Fibroblast of skin of abdomen (primary cell): ENCODE data around the gene FBL.
"Not testable (repeated sequence)": the region's sequence is repeated elsewhere in the genome, so short reads cannot be mapped to it uniquely, and the experiment has no call there.

ENCODE experiments used
- DNase-seq: peaks from one replicate; pipeline ENCODE4 v3.0.0-alpha.2; 2013

FBL gene

DNA sequence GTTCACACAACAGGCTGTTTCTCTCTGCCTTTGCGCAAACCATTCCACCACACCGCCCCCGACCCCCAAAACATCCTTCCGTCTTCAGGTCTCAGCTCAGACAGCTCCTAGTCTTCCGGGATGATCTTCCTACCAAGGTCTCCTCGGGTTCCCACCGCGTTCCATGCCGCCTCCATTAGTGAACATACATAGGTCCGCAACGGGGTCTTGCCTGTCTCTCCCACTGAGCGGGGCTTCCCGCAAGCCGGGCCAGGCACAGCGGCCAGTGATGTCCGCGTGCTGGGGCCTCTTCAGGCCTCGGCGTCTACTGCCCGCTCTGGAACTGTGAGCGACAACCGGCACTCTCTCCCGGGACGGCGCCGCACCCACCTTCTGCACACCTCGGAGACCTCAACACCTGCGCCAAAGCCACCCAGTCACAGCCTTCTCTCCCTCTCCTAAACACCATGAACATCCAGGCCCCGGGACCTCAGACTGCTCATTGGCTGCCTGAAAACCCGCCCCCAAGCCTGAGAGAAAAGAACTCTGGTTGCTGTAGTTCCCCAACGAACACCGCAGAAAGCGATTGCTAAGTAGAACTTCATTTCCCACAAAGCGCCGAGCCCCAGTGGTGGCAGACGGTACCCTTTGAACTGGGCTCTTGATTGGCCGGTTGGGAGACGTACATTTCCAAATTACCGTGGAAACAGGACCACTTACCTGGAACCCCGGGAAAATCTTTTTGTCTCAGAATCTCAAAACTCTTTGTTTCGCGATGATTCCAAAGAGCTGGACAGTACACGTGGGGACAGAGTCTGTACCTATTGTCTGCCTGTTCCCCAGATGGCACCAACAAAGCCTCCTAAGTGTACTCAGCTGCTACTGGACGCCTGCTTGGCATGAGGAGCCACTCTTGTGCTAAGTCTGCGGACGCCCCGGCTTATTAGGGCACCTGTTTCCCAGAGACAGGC lies 21.8 kb downstream of the FBL start:
- peak; percentile 90 for DNase-seq

- no peak for DNase-seq
These were observed 22.5 kb downstream of the FBL start for GRCh38 chr19:39823686-39824085.

DNA sequence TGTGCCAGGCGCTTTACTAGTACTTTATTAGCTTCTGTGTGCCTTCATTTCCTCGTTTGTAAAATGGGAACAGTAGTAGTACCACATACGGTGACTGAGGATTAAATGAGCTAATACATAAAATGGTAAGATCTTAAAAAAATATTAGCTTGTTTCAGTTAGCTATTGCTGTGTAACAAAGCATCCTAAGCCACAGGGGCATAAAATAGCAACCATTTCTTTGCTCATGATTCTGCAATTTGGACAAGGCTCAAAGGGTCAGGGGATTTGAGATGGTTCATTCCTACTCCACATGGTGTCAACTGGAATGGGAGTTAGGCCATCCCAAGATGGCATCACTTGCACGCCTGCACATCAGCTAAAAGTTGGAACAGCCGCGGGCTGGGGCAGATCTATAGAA lies 25.5 kb downstream of the FBL start:
- DNase-seq: no peak

DNA sequence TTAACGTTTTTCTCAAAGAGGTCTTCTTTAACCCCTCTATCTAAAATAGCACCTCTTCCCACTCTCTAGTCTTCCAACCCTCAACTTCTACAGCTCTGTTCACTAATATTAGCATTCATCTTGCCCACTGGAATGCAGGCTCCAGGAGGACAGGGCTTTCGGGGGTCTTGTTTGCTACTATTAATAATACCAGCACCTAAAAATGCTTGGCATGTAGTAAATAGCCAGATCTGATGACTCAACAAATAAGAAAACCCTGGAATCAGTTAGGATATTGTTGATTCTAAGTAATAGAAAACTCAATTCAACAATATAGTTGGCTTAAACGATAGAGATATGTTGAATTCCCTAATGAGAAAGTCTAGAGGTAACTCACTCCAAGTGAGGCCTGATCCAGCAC lies 26.4 kb downstream of the FBL start:
- DNase-seq: no peak

DNA sequence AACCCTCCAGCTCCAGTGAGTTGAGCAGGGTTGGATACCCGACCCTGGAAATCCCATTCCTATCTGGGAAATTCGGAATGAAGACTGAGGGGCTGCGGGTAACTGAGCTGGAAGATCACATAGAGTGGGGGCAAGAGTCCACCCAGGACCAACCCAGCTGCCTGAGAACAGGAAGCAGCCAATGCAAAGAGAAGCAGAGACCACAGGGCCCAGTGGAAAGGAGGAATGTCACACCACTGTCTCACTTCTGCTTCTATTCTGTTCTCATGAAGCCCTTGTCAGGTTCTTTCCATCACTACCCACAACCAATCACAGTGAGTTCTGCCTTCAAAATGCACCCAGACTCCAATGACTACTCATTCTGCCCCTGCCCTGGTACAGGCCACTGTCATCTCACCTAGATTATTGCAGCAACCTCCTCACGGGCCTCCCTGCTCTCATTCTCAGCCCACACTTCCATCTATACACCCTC lies 27.5 kb downstream of the FBL start:
- no peak for DNase-seq

DNA sequence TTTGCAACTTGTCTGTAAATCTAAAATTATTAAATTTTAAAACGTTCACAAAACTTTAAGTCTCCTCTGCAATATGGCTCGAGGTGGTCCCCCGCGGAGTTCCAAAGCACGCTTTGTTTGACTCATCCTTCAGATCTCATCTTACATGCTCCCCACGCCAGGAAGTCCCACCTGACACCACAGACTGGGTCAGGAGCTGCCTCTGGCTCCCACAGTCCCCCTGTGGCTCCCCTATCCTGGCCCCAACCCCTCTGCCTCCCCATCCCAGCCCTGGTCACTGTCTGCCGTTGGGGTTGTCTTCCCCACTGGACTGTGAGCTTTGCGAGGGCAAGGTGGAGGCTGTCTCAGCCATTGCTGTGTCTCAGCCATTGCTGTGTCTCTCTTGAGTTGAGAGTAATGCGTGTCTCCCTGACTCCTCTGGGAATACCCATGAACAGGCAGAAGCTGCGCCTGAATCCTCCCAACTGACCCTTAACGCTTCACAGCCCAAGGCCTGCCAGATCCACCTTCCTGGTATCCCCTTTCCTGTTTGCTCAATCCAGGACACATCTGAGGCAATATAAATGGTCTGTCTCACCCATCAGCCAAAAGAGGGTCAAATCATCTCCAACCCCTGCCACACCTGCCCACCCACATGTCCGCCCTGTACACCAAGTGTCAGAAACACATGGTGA lies 28.2 kb downstream of the FBL start:
- no peak for DNase-seq

DNA sequence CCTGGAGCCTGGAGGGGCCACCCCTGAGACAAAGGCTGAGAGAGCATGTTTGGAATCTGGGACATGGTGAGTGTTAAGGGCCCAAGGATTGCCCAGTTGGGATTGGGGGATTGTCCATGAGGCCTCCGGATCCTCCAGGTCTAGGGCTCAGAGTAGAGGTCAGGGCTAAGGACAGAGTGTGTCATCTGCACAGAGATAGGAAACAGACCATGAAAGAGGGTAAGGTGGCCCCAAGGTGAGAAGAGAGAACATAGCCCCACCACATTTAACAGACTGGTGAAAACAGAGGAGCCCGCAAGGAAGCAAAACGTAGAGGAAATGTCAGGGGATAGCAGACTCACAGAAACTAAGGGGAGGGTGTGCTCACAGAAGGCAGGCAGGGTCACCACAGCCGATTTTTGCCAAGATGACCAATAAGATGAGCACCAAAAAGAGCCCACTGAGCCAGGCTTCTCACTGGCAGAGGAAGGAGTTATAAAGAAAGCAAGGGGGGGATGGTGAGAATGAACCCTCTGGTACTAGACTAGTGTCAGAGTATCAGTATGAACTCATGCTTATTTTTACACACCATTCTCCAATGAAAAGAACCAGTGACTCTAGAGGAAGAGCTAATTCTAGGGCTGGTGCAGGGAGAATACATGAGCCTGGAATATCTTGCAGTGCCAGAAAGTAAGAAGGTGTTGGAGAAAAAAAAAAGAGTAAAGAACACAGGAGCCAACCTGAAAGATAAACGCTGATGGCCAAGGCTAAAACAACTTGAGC lies 29.7 kb downstream of the FBL start:
- DNase-seq: no peak

- no peak for DNase-seq
These were observed 31.6 kb downstream of the FBL start for GRCh38 chr19:39814595-39814994.

GRCh38 chr19:39814111-39814510 lies 32.1 kb downstream of the FBL start:
- not testable (repeated sequence) for DNase-seq

DNA sequence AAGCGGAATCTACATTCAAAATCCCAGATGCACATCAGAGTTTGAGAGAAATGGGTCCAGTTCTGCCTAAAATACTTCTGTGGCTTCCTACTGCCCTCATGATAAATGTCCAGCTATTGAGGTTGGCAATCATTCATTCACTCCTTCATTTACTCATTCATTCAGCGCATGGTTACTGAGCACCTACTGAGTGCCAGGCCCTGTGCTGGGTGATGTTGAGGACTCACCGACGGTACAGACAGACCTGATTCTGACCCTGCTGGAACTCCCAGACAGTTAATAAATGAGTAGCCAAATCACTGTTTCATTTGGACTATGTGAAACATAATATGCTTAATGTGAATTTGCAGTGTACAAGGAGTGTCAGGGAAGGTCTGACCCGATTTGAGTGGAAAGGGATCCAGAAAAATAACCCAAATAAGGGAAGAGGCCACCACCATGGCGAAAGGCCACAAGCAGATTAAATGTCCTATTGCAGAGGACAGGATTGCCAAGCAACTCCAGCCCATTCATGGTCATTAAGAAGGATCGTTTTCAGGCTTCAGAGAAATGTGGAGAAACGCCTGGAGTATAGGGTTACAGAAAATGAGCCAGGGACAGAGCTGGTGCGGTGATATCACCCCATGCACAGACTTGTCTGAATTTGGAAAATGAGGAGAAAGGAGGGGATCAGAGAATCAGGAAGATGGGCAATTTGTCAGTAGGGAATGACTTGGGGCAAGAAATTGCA lies 32.8 kb downstream of the FBL start:
- no peak for DNase-seq

- no peak for DNase-seq
These were observed 35.1 kb downstream of the FBL start for GRCh38 chr19:39811064-39811463.

DNA sequence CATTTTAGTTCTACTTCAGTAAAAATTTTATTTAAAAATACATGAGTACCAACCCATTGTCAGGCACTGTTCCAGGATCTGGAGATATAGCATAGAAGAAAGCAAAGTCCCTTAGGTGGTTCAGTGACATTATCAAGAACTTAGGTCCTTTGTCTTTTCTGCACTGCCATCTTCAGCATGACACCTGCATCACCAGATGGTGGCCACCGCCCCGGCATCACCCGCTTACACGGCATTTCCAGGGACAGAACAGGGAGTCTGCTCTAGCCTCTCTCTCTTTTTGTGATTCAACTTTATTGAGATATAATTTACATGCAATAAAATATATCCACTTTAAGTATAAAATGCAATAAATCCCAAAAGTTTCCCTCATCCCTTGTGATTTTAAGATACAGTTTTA lies 35.8 kb downstream of the FBL start:
- no peak for DNase-seq

DNA sequence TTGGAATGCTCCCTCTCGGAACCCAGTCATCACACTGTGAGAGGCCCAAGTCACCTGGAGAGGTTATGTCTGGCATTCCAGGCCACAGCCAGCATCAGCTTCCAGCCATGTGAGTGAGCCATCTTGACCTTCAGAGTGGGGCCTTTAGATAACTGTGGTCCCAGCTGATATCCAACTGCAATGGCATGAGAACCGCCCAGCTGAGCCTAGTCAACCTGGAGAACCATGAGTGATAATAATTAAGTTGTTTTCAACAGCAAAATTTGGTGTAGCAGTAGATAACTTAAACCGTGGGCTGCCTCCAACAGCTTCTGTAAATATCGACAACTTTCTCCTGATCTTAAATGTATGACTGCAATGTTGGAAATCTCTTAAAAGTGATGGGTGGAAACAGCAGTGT lies 36.8 kb downstream of the FBL start:
- DNase-seq: no peak

DNA sequence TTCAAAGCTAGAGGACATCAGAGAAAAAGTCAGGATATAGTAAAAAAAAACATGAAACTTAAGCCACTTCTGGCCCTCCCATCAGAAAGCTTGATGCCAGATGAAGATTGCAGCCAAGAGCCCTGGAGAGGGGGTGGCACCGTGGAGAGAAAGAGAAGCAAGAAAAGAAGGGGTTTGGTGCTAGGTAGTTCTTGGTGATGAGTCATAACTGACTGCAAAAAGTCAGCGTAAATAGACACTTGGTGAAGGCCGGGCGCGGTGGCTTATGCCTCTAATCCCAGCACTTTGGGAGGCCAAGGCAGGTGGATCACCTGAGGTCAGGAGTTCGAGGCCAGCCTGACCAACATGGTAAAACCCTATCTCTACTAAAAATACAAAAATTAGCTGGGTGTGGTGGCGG lies 37.5 kb downstream of the FBL start:
- not testable (repeated sequence) for DNase-seq

DNA sequence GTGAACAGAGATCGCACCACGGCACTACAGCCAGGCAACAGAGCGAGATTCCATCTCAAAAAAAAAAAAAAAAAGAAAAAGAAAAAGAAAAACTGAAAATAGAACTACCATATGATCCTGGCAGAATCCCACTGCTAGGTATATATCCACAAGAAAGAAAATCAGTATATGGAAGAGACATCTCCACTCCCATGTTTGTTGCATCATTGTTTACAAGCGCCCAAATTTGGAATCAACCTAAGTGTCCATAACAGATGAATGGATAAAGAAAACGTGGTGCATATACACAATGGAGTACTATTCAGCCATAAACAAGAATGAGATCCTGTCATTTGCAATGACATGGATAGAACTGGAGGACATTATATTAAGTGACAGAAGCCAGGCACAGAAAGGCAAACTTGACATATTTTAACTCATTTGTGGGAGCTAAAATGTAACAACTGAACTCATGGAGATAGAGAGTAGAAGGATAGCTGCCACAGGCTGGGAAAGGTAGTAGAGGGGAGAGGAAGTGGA lies 38.3 kb downstream of the FBL start:
- DNase-seq: no peak

- DNase-seq: no peak
These were observed 41.1 kb downstream of the FBL start for GRCh38 chr19:39805104-39805503.

GRCh38 chr19:39802958-39803357 lies 43.2 kb downstream of the FBL start:
- DNase-seq: no peak

GRCh38 chr19:39797083-39797482 lies 49.1 kb downstream of the FBL start:
- DNase-seq: no peak

DNA sequence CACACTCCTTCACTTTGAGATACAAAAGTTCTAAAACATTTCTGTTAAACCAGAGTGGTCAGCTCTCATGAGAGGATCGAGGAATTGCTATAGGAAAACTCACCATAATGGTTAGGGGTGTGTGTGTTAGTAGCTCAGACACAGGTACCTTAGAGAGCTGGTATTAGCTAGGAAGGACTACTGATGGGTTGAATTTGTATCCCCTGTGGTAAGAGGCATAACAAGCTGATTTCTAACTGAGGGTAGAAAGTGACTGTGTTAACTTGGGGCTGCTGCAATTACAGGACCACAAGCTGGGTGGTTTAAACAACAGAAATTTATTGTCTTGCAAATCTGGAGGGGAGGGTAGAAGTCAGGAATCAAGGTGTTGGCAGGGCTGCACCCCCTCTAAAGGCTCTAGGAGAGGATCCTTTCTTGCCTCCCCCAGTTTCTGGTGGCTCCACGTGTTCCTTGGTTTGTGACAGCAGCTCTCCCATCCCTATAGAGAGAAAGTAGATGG lies 50.1 kb downstream of the FBL start:
- no peak for DNase-seq

DNA sequence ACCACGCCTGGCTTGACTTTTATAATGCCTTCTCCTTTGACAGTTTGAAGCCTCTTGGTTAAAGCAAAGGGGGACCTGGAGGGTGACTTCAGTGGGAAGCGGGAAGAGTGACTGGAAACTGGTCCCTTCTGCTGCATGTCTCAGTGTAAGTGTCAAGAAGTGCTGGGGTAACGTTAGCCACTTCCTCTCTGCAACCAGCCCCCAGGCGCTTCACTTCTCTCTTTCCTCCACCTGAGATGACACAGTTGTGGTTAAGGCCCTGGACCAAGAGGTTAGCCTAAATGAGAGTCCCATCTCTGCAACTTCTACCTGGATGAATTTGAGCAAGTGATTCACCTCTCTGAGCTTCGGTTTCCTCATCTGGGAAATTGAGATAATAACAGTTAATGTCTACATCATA lies 51.2 kb downstream of the FBL start:
- no peak for DNase-seq

DNA sequence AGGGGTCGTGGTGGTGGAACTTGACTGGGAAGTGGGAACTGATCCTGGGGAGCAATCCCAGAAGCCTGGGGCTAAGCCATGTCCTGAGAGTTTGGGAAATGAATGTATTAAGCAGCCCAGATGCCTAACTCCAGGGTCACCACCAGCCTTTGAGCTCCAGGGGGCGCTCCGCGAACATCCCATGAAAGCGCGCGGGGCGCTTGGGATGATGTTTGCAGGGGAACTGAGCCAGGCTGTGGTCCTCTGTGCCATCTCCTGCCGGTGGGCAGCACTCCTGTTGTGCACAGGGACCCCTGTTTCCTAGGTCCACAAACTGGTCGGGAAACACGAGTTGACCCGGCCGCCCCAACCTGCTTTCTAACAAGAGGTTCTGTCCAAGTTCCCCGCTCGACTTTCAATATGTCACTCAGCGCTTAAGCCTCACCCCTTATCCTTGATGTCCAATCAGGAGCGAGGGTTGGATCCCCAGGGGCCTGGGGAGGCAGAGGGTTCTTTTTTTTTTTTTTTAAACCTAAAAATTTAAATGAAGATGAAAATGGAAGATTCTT lies 53.1 kb downstream of the FBL start:
- peak; percentile 70 for DNase-seq

DNA sequence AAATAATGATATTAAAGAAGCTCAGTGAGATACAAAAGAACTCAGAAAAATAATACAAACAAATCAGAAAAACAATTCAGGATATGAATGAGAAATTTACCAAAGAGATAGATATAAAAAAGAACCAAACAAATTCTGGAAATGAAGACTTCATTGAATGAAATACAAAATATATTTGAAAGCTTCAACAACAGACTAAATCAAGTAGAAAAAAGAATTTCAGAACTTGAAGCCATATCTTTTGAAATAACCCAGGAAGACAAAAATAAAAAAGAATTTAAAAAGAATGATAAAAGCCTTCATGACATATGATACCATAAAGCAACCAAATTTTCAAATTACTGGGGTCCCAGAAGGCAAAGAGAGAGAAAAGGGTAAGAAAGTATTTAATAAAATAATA lies 57.9 kb downstream of the FBL start:
- no peak for DNase-seq
